Stimulated activated CD4-positive, alpha-beta T cell treated with anti-CD3 and anti-CD28 coated beads, Interleukin-1b, Interleukin-23, amount 100 ng/mL, for 24 hours (primary cell): ENCODE results near the gene DTWD2.
"Not testable (repeated sequence)": the region's sequence is repeated elsewhere in the genome, so short reads cannot be mapped to it uniquely, and the experiment has no call there.

Experiments
- DNase-seq, 4 experiments: peaks; one replicate each; pipeline ENCODE4 v3.0.0-alpha.2; 2020; ENCODE audit warnings: low read depth in 4 of 4, low spot score in 1 of 4

DTWD2 gene

DNA sequence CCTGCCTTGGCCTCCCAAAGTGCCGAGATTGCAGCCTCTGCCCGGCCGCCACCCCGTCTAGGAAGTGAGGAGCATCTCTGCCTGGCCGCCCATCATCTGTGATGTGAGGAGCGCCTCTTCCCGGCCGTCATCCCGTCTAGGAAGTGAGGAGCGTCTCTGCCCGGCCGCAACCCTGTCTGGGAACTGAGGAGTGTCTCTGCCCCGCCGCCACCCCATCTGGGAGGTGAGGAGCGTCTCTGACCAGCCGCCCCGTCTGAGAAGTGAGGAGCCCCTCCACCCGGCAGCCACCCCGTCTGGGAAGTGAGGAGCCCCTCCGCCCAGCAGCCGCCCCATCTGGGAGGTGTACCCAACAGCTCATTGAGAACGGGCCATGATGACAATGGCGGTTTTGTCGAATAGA lies 10.5 kb upstream of the DTWD2 start:
- DNase-seq, result not testable (repeated sequence)

DNA sequence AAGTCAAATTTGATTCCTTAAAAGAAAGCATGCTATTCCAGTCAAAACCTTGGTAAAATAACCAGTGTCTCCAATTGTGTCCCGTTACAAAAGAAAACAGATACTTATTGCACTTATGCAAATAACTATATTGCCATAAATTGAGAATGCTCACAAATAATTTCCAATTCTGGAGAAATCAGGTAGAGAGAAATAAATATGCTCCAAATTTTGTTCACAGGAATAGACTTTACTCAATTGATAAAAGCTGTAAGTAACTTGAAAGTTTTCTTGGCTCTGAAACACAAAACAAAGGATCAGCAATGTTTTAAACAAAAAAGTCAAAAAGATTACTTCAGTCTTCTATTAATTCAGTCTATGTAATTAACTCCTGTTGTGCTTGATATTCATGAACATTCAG lies 7.8 kb upstream of the DTWD2 start:
- DNase-seq, result no peak

DNA sequence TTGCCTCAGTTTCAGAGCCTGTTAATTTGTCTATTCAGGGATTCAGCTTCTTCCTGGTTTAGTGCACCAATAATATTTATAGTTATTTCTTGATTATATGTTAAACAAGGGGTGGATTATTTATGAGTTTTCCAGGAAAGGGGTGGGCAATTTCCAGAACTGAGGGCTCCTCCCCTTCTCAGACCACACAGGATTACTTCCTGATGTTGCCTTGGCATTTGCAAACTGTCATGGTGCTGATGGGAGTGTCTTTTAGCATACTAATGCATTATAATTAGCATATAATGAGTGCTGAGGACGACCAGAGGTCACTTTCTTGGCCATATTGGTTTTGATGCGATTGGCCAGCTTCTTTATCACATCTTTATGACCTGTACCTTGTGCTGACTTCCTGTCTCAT lies 6.2 kb upstream of the DTWD2 start:
- DNase-seq, result no peak

DNA sequence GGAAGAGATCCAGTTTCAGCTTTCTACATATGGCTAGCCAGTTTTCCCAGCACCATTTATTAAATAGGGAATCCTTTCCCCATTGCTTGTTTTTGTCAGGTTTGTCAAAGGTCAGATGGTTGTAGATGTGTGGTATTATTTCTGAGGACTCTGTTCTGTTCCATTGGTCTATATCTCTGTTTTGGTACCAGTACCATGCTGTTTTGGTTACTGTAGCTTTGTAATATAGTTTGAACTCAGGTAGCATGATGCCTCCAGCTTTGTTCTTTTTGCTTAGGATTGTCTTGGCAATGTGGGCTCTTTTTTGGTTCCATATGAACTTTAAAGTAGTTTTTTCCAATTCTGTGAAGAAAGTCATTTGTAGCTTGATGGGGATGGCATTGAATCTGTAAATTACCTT lies 4.8 kb upstream of the DTWD2 start:
- DNase-seq, result not testable (repeated sequence)

DNA sequence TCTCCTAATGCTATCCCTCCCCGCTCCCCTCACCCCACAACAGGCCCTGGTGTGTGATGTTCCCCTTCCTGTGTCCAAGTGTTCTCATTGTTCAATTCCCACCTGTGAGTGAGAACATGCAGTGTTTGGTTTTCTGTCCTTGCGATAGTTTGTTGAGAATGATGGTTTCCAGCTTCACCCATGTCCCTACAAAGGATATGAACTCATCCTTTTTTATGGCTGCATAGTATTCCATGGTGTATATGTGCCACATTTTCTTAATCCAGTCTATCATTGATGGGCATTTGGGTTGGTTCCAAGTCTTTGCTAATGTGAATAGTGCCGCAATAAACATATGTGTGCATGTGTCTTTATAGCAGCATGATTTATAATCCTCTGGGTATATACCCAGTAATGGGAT lies 3.7 kb upstream of the DTWD2 start:
- DNase-seq, result not testable (repeated sequence)

DNA sequence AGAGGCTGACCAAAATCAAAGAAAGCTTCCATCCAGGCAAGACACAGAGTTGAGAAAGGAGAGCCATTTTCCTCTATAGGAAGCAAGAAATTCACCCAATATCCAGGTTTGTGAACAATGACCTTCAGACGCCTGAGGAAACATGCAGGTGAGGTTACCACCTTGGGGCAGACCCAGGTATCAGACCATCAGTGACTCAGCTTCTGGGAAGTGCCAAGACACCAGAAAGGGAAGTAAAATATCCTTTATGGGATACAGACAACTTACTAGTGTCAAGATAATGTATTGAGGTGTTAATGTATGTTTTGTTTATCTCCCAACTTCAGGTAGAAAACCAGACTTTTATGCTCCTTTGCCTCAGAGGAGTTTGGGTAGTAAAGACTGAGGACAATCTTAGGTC lies 2.2 kb upstream of the DTWD2 start:
- no peak for DNase-seq

DNA sequence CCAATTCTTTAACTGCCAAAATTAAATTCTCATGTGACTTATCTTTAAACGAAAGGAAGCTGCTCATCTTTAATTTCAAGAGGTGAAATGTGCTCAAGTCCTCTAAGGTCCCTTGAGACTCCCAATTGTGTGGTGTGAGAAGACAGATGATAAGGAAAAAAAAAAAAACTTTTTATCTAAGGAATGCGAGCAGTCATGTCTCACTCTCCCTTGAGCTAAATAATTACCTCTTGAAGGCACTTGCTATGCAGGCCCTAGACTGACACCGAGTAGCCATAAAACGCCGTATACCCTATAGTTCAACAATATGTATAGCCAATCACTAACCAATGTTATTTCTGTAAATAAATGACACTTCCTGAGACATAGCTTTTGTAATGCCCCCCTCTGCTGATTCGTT lies 1.5 kb upstream of the DTWD2 start:
- DNase-seq, result no peak

DNA sequence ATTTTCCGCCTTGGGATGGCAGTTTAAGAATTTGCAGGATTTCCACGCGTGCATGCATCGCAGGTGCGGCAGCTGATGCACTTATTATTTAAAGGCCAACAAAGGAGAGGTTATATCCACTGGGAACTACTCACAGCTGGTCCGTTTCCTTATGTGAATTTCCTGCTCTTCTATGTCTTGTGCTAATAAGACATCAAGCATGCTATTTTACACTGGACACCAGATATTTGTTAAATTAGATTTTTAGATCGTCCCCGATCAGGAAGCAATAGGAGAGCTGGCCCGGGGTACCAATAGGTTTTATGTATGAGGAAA lies 476 bp upstream of the DTWD2 start:
- no peak for DNase-seq

DNA sequence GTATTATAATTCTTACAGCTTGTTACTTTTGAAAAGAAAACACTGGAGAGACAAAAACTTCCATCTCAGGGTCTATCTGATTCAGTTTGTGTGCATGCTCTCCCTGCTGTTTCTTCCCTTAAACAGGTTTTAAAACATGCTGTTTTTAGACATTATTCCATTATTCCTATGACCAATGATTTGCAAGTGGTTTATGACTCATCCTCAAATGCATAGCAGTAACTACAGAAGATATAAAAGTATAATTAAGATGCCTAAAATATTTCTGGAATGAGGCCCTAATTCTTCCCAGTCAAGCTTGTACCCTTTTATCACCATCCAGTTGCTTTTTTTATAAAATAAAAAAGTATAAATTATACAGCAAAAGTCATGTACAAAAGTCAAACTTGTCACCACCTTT lies 3.7 kb downstream of the DTWD2 start:
- DNase-seq, result no peak

DNA sequence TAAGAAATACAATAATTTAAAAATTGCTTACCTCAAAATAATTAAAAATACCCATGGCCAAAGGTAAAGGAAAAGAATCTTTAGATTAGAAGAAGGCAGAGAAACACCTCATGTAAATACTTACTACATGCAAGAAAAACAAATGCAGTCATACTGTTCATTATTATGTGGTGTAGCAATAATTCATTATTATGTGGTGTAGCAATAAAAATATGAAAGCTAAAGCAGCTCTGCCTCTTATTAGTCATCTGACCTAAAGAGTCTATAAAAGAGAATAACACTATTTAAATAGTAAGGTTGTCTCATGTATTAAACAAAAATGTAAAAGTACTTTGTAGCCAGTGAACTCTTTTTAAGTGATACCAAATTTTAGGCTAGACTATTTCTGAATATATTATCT lies 6.6 kb downstream of the DTWD2 start:
- DNase-seq, result no peak

DNA sequence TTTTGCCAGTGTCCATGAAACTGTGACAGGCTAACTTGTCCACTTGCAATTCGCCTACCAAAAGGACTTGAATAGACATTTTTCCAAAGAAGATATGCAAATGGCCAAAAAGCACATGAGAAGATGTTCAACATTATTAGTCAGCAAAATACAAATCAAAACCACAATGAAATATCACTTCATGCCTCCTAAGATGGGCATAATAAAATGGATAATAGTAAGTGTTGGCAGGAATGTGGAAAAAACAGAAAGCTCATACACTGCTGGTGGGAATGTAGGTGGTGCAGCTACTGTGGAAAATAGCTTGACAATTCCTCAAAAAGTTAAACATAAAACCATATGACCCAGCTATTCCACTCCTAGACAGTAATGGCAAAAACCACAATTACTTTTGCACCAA lies 7.9 kb downstream of the DTWD2 start:
- no peak for DNase-seq

DNA sequence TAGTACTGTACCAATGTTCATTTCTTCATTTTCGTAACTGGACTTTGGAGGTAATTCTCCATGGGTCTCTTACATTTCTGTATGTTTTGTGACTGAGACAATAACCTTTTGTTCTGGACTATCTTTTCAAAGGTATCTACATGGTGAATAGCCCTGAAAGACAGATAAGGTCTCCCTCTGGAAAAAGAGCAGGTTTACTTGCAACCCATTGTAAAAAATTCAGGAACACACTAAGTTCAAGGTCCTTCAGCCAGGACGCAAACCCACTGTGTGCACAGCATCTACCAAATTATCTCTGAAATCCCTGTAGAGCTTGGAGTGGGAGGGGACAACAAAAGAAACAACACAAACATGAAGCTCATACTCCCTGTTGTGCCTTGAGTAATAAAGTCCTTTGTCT lies 8.3 kb downstream of the DTWD2 start:
- DNase-seq, result no peak

DNA sequence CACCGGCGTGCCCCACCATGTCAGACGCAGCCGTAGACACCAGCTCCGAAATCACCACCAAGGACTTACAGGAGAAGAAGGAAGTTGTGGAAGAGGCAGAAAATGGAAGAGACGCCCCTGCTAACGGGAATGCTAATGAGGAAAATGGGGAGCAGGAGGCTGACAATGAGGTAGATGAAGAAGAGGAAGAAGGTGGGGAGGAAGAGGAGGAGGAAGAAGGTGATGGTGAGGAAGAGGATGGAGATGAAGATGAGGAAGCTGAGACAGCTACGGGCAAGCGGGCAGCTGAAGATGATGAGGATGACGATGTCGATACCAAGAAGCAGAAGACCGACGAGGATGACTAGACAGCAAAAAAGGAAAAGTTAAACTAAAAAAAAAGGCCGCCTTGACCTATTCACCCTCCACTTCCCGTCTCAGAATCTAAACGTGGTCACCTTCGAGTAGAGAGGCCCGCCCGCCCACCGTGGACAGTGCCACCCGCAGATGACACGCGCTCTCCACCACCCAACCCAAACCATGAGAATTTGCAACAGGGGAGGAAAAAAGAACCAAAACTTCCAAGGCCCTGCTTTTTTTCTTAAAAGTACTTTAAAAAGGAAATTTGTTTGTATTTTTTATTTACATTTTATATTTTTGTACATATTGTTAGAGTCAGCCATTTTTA lies 14.4 kb downstream of the DTWD2 start:
- DNase-seq, result not testable (repeated sequence)

DNA sequence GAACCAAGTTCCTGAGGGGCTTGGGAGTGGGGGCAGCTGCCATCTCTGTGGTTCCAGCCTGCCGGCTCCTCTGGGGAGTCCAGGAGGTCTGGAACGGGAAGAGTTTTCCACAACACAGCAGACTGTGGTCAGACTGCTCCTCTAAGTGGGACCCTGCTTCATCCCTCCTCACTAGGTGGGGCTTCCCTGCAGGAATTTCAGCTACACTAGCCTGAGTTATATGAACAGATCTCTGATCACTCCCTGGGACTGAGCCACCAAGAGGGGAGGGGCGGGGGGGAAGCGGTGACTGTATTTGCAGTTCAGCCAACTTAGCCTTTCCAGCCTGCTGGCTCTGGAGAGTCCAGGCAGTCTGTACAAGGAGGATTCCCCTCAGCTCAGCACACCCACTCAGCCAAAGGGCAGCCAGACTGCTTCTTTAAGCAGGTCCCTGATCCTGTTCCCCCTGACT lies 19.4 kb downstream of the DTWD2 start:
- no peak for DNase-seq

DNA sequence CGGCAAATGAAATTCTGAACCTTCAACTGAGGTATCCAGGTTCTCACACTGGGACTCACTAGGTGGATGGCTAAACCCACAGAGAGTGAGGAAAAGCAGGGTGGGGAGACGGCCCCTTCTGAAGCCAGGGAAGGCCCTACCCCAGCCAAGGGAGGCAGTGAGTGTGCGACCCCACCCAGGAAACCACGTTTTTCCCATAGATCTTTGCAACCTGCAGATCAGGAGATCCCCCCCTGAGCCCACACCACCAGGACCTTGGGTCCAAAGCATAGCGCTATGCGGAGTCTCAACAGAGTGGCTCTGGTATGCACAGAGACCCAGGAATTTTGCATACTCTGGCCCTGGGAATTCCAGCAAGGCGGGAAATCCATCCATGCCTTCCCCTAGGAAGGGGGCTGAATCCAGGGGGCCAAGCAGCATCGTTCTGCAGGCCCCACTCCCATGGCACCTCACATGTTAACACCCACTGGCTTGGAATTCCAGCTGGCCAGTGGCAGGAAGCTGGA lies 19.9 kb downstream of the DTWD2 start:
- DNase-seq, result no peak

DNA sequence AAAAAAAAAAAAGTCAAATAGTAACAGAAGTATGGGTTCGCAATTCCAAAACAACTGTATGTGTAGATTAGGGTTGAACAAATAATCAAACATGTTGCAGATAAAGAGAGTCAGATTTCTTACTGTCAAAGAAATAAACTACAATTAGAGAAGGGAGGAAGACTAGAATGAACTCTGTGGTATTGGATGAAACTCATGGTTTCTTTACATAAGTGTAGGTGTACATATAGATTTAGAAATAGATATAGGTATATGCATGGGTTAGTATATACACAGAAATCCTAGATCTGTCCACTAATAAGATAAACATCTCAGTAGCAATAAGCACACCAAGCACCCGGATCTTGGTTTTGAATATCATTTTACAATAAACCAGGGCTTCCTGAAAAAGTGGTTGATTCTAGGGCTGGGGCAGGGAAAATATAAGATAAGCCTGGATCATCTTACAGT lies 21.3 kb downstream of the DTWD2 start:
- no peak for DNase-seq

DNA sequence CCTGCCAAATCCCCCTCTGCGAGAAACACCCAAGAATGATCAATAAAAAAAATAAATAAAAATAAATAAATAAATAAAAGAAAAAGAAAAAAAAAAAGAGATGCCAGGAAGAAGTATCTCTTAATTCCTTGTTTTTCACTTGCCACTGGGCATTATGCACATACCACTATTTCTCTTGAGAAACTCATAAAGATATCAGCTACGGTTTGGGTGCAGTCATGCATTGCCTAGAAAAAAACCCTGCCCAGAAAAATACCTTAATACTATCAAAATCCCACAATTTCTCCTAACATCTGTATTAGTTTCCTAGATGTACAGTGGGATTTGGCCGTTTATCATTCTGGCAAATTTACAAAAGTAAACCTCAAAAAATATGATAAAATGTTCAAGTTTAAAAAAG lies 22.5 kb downstream of the DTWD2 start:
- no peak for DNase-seq

DNA sequence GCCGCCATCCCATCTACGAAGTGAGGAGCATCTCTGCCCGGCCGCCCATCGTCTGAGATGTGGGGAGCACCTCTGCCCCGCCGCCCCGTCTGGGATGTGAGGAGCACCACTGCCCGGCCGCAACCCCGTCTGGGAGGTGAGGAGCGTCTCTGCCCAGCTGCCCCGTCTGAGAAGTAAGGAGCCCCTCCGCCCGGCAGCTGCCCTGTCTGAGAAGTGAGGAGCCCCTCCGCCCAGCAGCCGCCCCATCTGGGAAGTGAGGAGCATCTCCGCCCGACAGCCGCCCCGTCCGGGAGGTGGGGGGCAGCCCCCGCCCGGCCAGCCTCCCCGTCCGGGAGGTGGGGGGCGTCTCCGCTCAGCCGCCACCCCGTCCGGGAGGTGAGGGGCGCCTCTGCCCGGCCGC lies 23.4 kb downstream of the DTWD2 start:
- not testable (repeated sequence) for DNase-seq

DNA sequence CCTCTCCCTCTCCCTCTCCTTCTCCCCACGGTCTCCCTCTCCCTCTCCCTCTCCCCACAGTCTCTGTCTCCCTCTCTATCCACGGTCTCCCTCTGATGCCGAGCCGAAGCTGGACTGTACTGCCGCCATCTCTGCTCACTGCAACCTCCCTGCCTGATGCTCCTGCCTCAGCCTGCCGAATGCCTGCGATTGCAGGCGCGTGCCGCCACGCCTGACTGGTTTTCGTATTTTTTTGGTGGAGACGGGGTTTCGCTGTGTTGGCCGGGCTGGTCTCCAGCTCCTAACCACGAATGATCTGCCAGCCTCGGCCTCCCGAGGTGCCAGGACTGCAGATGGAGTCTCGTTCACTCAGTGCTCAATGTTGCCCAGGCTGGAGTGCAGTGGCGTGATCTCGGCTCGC lies 24.0 kb downstream of the DTWD2 start:
- not testable (repeated sequence) for DNase-seq

DNA sequence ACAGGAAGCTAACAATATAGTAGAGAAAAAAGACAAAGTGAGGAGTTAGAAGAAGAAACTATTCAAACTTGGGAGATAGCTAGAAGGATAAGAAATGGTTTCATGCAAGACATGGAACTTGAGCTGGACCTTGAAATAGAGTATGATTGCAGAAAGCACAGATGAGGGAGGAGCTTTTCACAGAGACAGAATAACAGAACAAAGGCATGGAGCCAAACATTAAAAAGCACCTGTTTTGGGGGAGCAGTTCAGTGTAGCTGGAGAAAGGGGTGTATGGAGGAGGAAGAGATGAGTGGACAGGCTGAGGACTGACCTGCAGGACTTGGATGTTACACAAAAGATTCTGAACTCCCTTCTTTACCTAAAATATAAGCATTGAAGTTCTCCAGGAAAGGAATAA lies 25.2 kb downstream of the DTWD2 start:
- DNase-seq, result no peak

DNA sequence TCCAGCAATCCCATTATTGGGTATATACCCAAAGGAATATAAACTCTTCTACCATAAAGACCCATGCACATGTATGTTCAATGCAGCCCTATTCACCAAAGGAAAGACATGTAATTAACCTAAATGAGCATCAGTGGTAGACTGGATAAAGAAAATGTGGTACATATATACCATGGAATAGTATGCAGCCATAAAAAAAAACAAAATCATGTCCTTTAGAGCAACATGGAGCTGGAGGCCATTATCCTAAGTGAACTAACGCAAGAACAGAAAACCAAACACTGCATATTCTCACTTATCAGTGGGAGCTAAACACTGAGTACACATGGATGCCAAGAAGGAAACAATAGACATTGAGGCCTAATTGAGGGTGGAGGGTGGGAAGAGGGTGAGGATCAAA lies 27.8 kb downstream of the DTWD2 start:
- DNase-seq, result no peak

DNA sequence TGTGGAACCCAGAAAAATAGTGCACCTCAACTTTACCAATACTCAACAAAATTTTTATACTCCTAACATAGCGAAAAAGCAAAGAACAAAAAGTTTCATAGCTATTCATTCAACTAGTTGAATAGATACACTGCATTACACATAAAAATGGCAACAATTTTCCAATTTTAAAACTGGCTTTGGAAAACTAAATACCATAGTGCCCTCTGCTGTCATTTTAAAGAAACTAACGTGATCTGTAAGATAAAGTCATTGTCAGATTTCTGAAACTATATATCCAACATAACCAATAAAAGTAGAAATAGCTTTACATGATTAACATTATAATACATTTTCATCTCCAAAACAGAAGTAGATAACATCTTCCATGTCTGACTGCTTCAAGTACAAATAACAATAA lies 31.6 kb downstream of the DTWD2 start:
- no peak for DNase-seq

DNA sequence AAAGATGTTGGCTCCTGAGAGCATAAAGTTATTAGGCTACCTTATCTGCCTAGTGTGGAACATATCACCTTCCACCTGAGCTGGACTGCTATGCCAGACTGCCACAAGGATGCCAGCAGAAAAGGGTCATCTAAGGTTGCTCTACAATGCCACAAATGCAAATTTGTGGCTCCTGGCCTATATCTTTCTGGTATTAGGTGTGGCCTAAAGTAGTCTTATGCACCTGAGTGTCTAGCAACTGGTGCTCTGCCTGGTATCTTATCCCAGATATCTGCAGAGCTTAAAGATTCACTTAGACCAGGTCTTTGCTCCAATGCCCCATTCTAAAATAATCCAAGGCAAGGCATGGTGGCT lies 34.7 kb downstream of the DTWD2 start:
- no peak for DNase-seq
